ENCODE data around the gene GPR155. TPM values are rescaled to one million over a fixed set of nuclear protein-coding genes. Genes with fewer than 3 reads are reported as not detected.

GPR155 gene
- total and polyA plus RNA-seq, 9 of the 15 experiments (the other 6 are each of a cell fraction or from before 2014, with no cell fraction given), result 0.04 to 0.40 (median 0.11) TPM; not detected in 1

GRCh38 chr2:174395284-174395968, 91.4 kb downstream of the GPR155 start, which contains the start of gene SCRN3 (continued):
- TF ChIP-seq, protein P1, sequence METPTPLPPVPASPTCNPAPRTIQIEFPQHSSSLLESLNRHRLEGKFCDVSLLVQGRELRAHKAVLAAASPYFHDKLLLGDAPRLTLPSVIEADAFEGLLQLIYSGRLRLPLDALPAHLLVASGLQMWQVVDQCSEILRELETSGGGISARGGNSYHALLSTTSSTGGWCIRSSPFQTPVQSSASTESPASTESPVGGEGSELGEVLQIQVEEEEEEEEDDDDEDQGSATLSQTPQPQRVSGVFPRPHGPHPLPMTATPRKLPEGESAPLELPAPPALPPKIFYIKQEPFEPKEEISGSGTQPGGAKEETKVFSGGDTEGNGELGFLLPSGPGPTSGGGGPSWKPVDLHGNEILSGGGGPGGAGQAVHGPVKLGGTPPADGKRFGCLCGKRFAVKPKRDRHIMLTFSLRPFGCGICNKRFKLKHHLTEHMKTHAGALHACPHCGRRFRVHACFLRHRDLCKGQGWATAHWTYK (CRISPR knock-in tag; IDR thresholded peaks at IDR 0.05), result no peak
- TF ChIP-seq LEF1 (IDR thresholded peaks at IDR 0.05), result 0 out of 2 replicates have a peak, but pooled peaks have one; percentile 39
- TF ChIP-seq FOSL1 (tag; conservative IDR thresholded peaks at IDR 0.05), result no peak
- no peak for TF ChIP-seq PCBP2 (IDR thresholded peaks at IDR 0.05; ENCODE audit: low read depth, low read length, poor library complexity, severe bottlenecking)
- peak; percentile 56 for TF ChIP-seq MAX (CRISPR knock-in tag; IDR thresholded peaks at IDR 0.05)
- no peak for TF ChIP-seq BRCA1 (IDR thresholded peaks at IDR 0.05)
- TF ChIP-seq BRCA1 (CRISPR knock-in tag; IDR thresholded peaks at IDR 0.05), result no peak
- peak; percentile 78; the same call in 1 of the 2 replicates for TF ChIP-seq ZNF12 (CRISPR knock-in tag; IDR thresholded peaks at IDR 0.05)
- TF ChIP-seq SRF (CRISPR knock-in tag; IDR thresholded peaks at IDR 0.05), result 0 out of 4 replicates have a peak, but pooled peaks of 1 of the 2 experiments have one; percentile 32
- TF ChIP-seq ZFX (CRISPR knock-in tag; IDR thresholded peaks at IDR 0.05), result peak; percentile 95
- TF ChIP-seq KDM5B (IDR thresholded peaks at IDR 0.05; ENCODE audit: insufficient replicate concordance, low read depth, low read length), result peak; percentile 83
- no peak for TF ChIP-seq FOXJ3 (CRISPR knock-in tag; IDR thresholded peaks at IDR 0.05)
- TF ChIP-seq PML (IDR thresholded peaks at IDR 0.05; ENCODE audit: low read length), result peak; percentile 76; the same call in 1 of the 2 replicates
- no peak for TF ChIP-seq ZNF444 (CRISPR knock-in tag; IDR thresholded peaks at IDR 0.05)
- TF ChIP-seq EHMT2 (IDR thresholded peaks at IDR 0.05), result peak; percentile 89
- TF ChIP-seq PHTF2 (CRISPR knock-in tag; IDR thresholded peaks at IDR 0.05), result no peak
- TF ChIP-seq, protein P2, sequence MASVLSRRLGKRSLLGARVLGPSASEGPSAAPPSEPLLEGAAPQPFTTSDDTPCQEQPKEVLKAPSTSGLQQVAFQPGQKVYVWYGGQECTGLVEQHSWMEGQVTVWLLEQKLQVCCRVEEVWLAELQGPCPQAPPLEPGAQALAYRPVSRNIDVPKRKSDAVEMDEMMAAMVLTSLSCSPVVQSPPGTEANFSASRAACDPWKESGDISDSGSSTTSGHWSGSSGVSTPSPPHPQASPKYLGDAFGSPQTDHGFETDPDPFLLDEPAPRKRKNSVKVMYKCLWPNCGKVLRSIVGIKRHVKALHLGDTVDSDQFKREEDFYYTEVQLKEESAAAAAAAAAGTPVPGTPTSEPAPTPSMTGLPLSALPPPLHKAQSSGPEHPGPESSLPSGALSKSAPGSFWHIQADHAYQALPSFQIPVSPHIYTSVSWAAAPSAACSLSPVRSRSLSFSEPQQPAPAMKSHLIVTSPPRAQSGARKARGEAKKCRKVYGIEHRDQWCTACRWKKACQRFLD (CRISPR knock-in tag; IDR thresholded peaks at IDR 0.05), result no peak; the same call in 1 of the 2 replicates
- no peak for TF ChIP-seq EWSR1 (IDR thresholded peaks at IDR 0.05; ENCODE audit: borderline replicate concordance, low read depth, partially characterized antibody)
- no peak for TF ChIP-seq KLF1 (tag; IDR thresholded peaks at IDR 0.05)
- TF ChIP-seq, protein P3, sequence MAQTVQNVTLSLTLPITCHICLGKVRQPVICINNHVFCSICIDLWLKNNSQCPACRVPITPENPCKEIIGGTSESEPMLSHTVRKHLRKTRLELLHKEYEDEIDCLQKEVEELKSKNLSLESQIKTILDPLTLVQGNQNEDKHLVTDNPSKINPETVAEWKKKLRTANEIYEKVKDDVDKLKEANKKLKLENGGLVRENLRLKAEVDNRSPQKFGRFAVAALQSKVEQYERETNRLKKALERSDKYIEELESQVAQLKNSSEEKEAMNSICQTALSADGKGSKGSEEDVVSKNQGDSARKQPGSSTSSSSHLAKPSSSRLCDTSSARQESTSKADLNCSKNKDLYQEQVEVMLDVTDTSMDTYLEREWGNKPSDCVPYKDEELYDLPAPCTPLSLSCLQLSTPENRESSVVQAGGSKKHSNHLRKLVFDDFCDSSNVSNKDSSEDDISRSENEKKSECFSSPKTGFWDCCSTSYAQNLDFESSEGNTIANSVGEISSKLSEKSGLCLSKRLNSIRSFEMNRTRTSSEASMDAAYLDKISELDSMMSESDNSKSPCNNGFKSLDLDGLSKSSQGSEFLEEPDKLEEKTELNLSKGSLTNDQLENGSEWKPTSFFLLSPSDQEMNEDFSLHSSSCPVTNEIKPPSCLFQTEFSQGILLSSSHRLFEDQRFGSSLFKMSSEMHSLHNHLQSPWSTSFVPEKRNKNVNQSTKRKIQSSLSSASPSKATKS (CRISPR knock-in tag; IDR thresholded peaks at IDR 0.05), result no peak
- no peak for TF ChIP-seq POLR3A (IDR thresholded peaks at IDR 0.05; ENCODE audit: borderline replicate concordance, extremely low read depth, insufficient read depth, insufficient read length)
- peak; percentile 63 for TF ChIP-seq MBD2 (IDR thresholded peaks at IDR 0.05; ENCODE audit: borderline replicate concordance, low read depth)
- no peak for TF ChIP-seq ZNF707 (CRISPR knock-in tag; conservative IDR thresholded peaks at IDR 0.05)
- peak; percentile 69; the same call in 1 of the 2 replicates for TF ChIP-seq POLR2AphosphoS5 (IDR thresholded peaks at IDR 0.05; ENCODE audit: control insufficient read depth, insufficient read depth, low read depth, low read length)

Data from K562 (cell line).